SKM-1 (cell line): ENCODE measurements around the gene FBXO11.
"Not testable (repeated sequence)": the region's sequence is repeated elsewhere in the genome, so short reads cannot be mapped to it uniquely, and the experiment has no call there.

Source experiments
- DNase-seq: peaks from one replicate; lab custom pipeline; 2025; ENCODE audit not compliant: unreplicated experiment; lab: John Stamatoyannopoulos, UW

Gene FBXO11

DNA sequence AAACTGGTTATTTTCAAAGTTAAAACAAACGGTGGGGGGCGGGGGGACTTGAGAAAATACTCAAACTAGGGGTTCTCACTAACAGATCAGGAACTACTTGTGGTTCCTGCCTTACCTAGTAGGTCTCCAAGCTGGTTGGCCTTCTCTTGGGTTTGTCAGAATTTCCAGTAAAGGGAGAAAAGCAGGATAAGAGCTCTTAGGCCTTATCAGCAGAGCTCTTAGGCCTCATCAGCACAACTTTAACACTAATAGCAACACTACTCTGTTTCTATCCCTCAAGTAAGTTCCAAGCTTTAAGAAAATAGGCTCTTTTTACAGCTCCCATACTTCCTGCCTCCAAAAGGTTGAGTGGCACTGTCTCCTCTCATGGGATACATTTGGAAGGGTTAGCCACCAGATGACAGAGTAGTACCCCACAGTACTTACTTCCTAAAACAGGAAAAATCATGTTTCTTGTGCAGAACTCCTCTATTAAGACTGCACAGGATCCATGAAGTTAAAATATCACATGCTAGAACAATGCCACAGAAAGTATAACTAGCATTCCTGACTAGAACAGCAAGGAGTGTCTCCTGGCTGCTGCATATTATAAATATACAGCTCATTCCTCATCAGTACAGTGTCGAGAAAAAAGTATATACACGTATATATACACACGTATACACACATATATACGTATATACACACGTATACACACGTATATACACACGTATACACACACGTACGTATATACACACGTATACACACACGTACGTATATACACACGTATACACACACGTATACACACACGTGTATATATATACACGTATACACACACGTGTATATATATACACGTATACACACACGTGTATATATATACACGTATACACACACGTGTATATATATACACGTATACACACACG, 6.1 kb downstream of the FBXO11 start:
- DNase-seq: no peak

DNA sequence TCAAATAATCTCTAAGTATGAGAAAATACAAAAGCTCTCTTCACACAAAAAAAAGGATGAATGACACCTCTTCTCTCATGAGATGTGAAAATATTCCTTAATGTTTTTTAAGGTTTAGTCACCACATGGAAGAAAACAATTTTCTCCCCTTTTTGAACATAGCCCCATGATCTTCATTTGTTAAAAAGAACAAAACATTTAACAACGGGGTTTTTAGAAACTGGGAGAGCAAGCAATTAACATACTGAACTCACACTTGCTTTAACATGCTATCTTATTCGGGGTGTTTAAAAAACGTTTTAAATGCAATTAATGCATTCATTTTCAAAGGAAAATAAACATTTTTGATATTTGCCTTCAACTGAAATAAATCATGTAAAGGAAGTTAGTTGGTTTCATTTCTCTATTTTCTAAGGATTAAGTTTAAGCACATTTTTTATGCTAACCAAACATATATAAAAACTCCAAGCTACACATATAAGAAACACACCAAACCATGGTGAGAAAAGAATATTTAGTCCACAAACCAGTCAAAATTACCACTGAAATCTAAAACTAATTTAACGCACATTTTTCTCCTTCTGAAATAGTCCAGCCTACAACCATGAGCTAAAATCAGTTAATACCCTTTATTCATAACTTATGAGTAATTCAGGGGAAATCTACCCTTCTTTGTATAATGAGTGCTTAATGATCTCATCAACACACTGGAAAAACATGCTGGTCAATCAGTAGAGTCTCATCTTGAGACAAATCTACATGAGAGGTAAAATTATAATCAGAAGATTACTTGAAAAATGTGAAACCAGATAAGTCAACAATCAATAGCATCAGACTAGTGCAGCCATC, 8.2 kb downstream of the FBXO11 start:
- DNase-seq: no peak

DNA sequence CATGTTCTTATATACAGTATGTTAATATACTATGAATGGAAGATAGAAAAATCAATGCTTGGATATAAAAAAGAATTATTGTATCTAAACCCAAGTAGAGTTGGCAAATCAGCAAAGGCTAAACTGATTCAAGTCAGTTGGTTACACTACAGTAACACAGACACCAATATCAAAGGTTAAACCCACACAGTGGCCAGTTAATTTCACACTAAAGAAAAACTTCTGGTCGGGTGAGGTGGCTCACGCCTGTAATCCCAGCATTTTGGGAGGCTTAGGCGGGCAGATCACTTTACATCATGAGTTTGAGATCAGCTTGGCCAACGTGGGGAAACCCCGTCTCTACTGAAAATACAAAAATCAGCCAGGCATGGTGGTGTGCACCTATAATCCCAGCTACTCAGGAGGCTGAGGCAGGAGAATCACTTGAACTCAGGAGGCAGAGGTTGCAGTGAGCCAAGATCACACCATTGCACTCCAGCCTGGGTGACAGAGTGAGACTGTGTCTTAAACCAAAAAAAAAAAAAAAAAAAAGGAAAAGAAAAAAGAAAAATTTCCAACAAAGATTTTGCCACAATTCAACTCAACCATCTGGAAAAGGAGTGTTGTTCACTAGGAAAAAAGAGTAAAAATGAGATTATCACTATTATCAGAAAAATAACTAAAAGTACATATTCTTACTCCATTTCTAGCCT, 9.0 kb downstream of the FBXO11 start:
- DNase-seq: not testable (repeated sequence)

DNA sequence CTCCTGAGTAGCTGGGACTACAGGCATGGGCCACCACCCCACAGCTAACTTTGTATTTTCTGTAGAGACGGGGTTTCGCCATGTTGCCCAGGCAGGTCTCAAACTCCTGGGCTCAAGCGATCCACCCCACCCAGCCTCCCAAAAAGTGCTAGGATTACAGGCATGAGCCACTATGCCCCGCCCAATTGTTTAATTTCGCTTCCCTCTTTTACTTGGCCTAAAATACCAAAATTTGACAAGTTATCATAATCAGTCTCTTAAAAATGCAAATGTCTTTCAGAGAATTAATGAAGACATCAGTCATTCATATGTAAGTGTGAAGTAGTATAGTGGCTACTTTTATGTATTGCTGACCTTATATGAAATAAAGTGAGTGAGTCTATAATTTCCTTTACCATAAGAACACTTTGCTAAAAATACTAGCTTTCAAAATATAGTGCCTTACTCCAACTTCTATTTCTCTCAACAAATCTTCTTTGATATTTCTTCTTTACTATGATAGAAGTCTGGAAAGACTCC, 9.8 kb downstream of the FBXO11 start:
- no peak for DNase-seq

DNA sequence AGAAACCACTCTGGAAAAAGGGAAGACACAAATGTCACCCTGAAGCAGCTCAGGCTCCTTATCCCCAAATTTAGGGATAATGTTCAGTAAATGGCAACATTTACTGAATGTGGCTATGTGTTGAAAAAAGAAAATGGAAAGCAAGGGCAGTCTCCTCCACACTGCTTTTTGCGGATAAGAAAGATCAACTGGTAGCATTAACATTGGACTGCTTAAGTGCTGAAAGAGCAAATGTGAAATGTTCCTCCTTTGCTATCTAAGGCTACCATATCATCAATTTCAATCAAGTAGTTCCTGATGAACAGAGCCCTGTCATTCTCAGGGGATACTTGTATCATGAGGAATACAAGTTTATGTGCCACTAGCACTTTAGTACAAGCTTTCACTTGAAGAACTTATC, 12.5 kb downstream of the FBXO11 start:
- no peak for DNase-seq

DNA sequence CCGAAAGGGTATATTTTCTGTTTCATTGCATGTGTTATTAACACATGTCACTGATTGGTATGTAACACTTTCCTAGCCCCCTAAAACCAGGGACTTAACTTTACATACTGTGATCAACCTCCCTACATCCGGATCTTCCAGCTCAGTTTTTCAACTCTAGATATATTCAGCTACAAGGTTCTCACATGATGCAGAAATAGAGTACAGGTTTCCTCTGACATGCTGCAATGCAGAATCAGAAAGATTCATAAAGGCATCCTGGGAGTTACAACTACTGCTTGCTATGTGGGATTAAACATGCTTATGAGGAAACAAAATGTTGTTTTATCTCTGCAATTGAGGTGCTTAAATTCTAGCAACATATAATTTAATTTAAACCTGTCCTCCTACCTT, 14.0 kb downstream of the FBXO11 start:
- no peak for DNase-seq

DNA sequence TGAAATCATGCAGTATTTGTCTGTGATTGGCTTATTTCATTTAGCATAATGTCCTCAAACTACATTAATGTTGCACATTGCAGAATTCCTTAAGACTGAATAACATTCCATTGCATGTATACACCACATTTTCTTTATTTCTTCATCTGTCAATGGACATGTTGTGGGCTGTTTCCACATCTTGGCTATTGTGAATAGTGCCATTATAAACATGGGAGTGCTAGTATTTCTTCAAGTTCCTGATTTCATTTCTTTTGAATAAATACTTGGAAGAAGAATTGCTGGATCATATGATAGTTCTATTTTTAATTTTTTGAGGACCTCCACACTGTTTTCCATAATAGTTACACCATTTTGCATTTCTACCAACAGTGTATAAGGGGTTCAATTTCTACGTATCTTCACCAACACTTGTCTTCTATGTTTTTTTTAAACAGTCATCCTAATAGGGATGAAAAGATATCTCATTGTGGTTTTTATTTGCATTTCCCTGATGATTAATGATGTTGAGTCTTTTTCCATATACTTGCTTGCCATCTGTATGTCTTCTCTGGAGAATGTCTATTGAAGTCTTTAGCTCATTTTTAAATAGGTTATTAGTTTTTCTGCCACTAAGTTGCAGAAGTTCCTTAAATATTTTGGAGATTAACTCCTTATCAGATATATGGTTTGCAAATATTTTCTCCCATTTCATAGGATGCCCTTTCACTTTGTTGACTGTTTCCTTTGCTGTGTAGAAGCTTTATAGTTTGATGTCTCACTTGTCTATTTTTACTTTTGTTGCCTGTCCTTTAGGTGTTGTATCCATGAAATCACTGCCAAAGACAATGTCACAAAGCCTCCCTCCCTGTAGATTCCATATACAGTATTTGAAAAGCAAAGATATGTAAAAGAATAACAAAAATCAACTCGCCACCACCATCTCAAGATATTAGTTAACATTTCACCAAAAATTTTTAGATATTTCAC, 14.6 kb downstream of the FBXO11 start:
- DNase-seq: no peak

DNA sequence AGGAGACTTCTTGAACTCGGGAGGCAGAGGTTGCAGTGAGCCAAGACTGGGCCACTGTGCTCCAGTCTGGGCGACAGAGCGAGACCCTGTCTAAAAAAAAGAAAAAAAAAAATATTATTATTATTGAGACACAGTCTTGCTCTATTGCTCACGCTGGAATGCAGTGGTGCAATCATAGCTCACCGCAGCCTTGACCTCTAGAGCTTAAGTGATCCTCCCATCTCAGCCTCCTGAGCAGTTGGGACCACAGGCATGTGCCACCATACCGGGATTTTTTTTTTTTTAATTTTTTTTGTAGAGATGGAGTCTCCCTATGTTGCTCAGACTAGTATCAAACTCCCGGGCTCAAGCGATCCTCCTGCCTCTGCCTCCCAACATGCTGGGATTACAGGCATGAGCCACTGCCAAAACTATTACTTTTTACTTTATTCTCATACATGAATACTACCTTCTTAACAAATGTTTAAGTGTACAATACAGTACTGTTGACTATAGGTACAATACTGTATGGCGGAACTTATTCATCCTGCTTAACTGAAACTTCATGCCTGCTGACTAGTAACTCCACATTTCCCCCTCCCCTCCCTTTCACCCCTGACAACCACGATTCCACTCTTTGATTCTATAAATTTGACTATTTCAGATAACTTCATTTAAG, 15.5 kb downstream of the FBXO11 start:
- no peak for DNase-seq

DNA sequence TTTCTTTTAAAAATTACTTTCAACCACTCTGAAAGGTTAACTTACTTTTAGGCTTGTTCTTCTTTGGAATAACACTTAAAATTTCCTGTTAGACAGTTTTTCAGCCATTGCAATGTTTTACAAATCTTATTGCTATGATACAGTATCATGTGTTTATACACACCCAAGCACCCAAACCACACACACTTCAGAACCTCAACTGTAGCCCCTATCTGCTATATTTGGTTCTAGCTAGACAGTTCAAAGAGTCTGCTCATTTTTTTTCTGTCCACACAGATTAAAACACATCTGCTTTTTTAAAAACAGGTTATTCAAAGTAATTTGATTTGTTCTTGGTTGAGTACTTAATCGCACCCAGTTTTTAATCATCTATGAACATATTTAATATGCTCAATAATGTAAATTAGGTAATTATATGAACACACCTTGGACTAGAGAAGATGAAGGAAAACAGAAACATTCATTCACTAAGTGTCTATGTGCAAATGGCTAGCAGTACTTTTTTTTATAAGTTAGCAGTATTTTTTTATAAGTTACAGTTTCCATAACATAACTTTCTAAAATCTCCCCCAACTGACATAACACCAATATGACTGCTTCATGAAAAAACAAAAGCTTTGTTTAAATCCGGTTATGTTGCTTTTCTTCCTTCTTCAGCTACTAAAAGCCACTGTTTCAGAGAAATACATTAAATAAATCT, 17.6 kb downstream of the FBXO11 start:
- DNase-seq: no peak

DNA sequence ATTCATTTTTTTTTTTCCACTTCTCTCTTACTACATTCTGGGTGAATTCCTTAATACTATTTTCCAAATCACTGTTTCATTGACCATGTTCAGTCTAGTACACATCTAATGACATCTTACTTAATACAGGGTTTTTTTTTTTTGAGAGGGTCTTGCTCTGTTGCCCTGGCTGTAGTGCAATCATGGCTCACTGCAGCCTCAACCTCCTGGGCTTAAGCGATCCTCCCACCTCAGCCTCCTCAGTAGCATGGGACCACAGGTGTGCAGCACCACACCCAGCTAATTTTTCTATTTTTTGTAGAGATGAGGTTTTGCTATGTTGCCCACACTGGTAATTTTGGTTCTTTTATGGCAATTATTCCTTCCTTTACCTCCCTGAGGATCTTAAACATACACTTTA, 29.4 kb downstream of the FBXO11 start:
- DNase-seq: no peak

DNA sequence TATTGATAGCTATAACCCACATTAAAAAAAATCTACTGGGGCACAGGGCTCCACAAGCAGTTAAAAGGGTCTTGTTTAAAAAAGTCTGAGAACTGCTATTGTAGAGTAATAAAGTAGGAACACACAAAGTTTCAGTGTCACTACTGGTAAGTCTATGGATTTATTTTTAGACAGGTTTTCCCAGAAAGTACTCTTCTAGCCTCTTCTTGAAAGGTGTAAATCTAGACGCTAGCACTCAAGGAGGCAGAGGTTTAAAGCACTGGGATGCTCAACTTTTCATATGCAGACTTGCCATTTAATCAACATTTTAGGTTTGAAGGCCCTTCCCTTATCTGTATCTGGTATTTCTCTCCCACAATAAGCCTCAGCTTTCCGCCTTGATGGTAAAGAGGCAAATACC, 33.4 kb downstream of the FBXO11 start:
- no peak for DNase-seq

DNA sequence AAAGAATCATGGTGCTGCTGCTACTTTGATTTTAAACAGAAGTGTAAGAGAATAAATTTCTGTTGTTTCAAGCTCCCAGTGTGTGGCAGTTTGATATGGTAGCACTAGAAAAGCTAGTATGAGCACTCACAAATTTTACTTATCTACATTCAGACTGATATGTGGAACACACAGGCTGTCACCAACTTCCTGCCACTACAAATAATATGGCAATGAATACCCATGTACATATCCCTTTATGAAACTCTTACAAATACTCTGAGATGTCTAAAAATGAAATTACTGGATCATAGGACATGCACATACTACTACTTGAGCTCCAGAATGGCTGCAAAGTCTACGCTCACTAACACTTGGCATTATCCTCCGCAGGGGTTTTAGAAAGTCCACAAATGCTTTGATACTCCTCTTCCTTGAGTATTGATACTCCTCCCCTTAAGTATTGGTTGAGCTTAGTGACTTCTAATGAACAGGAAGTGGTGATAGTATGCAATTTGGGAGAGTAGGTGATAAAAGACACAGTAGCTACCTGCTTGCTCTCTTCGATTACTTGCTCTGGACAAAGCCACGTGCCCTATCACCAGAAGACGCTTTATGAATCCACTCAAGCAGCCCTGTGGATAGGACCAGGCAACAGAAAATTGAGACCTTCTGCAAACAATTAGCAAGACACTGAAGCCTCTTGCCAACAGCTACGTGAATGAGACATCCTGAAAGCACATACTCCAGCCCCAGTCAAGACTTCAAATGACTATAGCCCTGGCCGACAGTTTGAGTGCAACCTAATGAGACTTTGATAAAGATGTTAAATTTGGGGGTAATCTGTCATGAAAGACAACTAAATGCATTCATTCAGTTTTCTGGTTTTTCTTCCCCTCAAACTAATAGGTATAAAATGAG, 35.4 kb downstream of the FBXO11 start:
- no peak for DNase-seq

DNA sequence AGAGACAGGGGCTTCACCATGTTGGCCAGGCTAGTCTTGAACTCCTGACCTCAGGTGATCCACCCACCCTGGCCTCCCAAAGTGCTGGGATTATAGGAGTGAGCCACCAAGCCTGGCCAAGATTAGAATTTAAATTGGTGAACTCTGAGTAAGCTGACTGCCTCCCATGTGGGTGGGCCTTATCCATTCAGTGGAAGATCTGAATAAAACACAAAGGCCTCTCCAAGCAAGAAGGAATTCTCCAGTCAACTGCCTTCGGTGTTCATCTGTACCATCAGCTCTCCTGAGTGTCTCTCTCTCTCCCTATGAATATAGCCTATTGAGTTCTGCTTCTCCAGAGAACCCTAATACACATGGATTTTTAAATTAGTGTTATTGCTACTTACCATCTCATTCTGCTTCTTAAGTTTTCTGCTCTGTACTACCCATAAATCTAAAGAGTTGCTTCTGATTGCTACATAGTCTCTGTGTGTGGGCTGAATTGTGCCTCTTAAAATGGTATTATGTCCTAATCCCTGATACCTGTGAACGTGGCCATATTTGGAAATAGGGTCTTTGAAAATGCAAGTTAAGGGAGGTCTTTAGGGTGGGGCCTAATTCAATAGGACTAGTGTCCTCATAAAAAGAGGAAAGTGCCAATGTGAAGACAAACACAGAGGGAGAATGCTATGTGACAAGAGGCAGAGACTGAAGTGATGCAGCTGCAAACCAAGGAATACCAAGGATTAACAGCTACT, 36.3 kb downstream of the FBXO11 start:
- DNase-seq: no peak

DNA sequence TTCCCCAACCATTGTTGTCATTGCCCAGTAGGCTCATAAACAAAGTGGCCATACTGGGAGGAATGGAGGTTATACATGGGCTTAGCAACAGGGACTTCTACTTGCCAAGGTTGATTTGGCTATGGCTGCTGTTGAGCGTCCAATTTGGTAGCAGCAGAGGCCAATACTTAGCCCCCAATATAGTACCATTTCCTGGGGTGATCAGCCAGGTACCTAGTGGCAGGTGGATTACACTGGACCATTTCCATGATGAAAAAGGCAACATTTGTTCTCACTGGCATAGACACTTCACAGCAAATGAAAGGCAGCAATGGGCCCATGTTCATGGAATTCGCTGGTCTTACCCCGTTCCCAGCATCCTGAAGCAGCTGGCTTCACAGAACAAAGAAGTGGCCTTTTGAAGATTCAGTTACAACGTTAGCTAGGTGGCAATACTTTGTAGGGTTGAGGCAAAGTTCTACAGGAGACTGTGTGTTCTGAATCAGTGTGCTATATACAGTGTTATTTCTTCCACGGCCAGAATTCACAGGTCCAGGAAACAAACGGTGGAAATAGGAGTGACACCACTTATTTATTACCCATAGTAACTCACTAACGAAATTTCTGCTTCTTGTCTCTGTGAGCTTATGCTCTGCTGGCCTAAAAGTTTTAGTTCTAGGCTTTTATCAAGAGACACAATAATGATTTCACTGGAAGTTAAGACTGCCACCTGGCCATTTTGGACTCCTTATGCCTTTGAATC, 37.5 kb downstream of the FBXO11 start:
- DNase-seq: no peak

DNA sequence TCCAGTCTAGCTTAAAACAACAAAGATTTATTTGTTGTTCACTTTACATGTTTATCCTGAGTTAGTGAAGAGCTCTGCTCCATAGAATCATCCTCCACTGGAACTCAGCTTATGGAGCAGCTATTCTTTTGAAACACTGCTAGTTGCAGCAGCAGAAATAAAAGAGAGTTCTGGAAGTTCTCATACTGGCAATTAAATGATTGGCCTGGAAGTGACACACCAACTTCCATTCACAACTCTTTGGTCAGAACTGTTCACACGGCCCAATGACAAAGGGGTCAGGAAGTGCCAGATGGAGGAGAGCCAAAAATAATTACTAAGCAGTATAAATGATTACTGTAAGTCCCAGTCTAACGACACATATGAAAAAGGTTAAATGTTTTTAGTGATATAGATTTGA, 39.1 kb downstream of the FBXO11 start:
- no peak for DNase-seq

DNA sequence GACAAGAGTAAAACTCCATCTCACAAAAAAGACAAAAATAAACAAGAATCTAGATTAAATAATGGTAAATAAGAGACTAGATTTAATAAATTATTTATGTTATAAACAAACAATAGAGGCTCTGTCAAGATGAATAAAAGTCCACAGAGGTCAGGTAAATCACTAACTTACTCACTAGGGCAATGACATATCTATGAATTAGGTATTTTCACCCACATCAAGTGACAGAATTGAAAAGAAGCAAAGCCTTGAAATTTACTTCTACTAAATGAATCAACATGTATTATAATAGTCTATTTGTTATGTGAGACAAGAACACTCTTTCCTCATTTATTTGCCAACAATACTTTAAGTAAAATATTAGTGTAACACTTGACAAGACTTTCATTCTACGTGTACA, 41.7 kb downstream of the FBXO11 start:
- DNase-seq: no peak

DNA sequence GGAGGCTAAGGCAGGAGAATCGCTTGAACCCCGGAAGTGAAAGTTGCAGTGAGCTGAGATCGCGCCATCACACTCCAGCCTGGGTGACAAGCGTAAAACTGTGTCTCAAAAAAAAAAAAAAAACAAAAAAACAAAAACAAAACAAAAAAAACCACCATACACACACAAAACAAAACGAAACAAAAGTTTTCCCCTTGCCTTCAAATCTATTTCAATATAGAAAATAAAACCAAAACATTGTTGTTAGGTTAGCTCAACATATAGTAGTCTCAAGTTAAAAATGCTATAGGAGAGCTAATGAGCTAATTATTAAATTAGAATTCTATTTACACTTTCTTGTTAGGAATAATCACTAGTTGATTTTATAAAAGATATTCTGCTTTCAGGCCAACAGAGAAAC, 43.3 kb downstream of the FBXO11 start:
- DNase-seq: no peak
